WTC11 (cell line): ENCODE results near the gene DSTN. TPM values are rescaled to one million over a fixed set of nuclear protein-coding genes. Genes with fewer than 3 reads are reported as not detected.

Experiments used
- CBFB ChIP-seq: sonication (generic); formaldehyde crosslinking; IDR thresholded peaks from 2 replicates; pipeline ENCODE4 v1.8.1; 2022; ENCODE audit warnings: mild to moderate bottlenecking, low read depth, missing genetic modification reagents
- ELF4 ChIP-seq: sonication (generic); formaldehyde crosslinking; IDR thresholded peaks from 2 replicates; pipeline ENCODE4 v1.8.1; 2022; ENCODE audit warnings: low read depth, mild to moderate bottlenecking, moderate library complexity, missing genetic modification reagents
- ESRRA ChIP-seq: sonication (generic); formaldehyde crosslinking; IDR thresholded peaks from 2 replicates; pipeline ENCODE4 v1.8.1; 2022; ENCODE audit warnings: mild to moderate bottlenecking, missing genetic modification reagents, borderline replicate concordance
- GRHL2 ChIP-seq: fragments of 250-450 bp; sonication (Bioruptor Pico); IDR thresholded peaks from 2 replicates; pipeline ENCODE4 v1.8.0; 2022; ENCODE audit warnings: mild to moderate bottlenecking, moderate library complexity; ENCODE audit not compliant: insufficient replicate concordance, severe bottlenecking
- NFYB ChIP-seq: sonication (generic); formaldehyde crosslinking; conservative IDR thresholded peaks from 2 replicates; pipeline ENCODE4 v1.8.0; 2022; ENCODE audit warnings: low read depth, missing genetic modification reagents
- SMAD4 ChIP-seq: sonication (generic); formaldehyde crosslinking; IDR thresholded peaks from 2 replicates; pipeline ENCODE4 v1.8.0; 2022; ENCODE audit warnings: mild to moderate bottlenecking, missing genetic modification reagents
- ZBTB21 ChIP-seq: sonication (generic); formaldehyde crosslinking; IDR thresholded peaks from 2 replicates; pipeline ENCODE4 v1.8.1; 2023; ENCODE audit warnings: mild to moderate bottlenecking, missing genetic modification reagents, borderline replicate concordance
- ZNF232 ChIP-seq: sonication (generic); formaldehyde crosslinking; IDR thresholded peaks from 2 replicates; pipeline ENCODE4 v1.8.0; 2022; ENCODE audit warnings: mild to moderate bottlenecking, missing genetic modification reagents
- total RNA-seq: library from RNA; stranded (reverse); gene quantifications from 3 replicates; pipeline ENCODE4 v1.2.3, GENCODE V29; 2021
- TF ChIP-seq, protein P1 (sequence below): sonication (generic); formaldehyde crosslinking; IDR thresholded peaks from 2 replicates; pipeline ENCODE4 v1.8.1; 2023; ENCODE audit warnings: mild to moderate bottlenecking, moderate library complexity, missing genetic modification reagents
- TF ChIP-seq, protein P2 (sequence below): sonication (generic); formaldehyde crosslinking; IDR thresholded peaks from 2 replicates; pipeline ENCODE4 v1.8.1; 2022; ENCODE audit warnings: missing genetic modification reagents, borderline replicate concordance
- TF ChIP-seq, protein P3 (sequence below): sonication (generic); formaldehyde crosslinking; IDR thresholded peaks from 2 replicates; pipeline ENCODE4 v1.8.0; 2023; ENCODE audit warnings: missing genetic modification reagents, mild to moderate bottlenecking, borderline replicate concordance
- TF ChIP-seq, protein P4 (sequence below): sonication (generic); formaldehyde crosslinking; IDR thresholded peaks from 2 replicates; pipeline ENCODE4 v1.8.0; 2022; ENCODE audit warnings: mild to moderate bottlenecking, missing genetic modification reagents
- TF ChIP-seq, protein P5 (sequence below): sonication (generic); formaldehyde crosslinking; conservative IDR thresholded peaks from 2 replicates; pipeline ENCODE4 v1.8.1; 2022; ENCODE audit warnings: mild to moderate bottlenecking, missing genetic modification reagents
- TF ChIP-seq, protein P6 (sequence below): sonication (generic); formaldehyde crosslinking; IDR thresholded peaks from 2 replicates; pipeline ENCODE4 v1.8.1; 2023; ENCODE audit warnings: mild to moderate bottlenecking, missing genetic modification reagents, borderline replicate concordance
- TF ChIP-seq, protein P7 (sequence below): sonication (generic); formaldehyde crosslinking; IDR thresholded peaks from 2 replicates; pipeline ENCODE4 v1.8.0; 2022; ENCODE audit warnings: missing genetic modification reagents
- TF ChIP-seq, protein P8 (sequence below): sonication (generic); formaldehyde crosslinking; IDR thresholded peaks from 2 replicates; pipeline ENCODE4 v1.8.1; 2022; ENCODE audit warnings: mild to moderate bottlenecking, missing genetic modification reagents, moderate library complexity, borderline replicate concordance

DSTN gene
- total RNA-seq, 1 experiment from 2014 or later = 153 TPM

DNA sequence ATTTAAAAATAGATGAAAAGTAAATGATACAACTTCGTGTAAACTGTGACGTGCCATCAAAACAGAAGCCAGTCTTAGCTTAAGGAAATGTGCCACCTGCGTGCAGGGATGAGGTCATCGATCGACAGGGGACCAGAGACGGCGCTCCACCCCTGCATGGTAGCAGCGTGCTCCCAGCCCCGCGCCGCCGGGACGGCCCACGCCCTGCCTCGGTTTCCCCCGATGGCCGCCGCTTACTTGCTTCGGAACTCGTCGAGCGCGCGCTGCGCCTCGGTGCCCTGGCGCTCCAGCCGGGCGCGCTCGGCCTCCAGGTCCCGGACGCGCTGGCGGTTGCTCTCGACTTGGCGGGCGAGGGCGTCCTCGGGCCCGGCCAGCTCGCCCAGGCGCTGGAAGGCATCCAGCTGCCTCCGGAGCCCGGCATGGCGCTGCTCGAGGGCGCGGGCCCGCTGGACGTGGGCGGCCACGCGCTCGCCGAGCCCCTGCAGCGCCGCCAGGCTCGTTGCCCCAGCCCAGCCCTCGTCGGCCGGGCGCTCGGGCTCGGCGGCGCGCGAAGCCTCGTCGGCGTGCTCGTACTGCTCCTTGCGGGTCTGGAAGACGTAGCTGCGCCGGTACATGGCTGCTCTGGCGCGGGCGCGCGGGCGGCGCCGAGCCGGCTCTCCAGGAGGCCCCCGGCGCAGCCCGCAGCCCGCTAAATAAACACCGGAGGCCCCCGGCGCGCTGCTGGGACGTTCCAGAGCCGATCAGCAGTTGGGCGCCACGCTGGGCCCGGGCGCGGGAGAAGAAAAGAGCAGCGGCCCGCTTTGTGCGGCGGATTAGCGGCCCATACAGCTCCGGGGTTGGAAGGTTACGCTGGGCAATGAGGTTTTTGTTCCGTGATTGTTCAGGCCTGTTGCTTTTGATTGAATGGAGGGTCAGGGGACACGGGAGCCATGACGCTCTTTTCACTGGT is 38.9 kb upstream of the DSTN start, which contains the start of gene BFSP1 (continued):
- TF ChIP-seq, protein P1, sequence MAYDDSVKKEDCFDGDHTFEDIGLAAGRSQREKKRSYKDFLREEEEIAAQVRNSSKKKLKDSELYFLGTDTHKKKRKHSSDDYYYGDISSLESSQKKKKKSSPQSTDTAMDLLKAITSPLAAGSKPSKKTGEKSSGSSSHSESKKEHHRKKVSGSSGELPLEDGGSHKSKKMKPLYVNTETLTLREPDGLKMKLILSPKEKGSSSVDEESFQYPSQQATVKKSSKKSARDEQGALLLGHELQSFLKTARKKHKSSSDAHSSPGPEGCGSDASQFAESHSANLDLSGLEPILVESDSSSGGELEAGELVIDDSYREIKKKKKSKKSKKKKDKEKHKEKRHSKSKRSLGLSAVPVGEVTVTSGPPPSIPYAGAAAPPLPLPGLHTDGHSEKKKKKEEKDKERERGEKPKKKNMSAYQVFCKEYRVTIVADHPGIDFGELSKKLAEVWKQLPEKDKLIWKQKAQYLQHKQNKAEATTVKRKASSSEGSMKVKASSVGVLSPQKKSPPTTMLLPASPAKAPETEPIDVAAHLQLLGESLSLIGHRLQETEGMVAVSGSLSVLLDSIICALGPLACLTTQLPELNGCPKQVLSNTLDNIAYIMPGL (CRISPR knock-in tag) = peak; percentile 38; the same call in 1 of the 2 replicates
- no peak for TF ChIP-seq GRHL2 (CRISPR knock-in tag)
- TF ChIP-seq, protein P2, sequence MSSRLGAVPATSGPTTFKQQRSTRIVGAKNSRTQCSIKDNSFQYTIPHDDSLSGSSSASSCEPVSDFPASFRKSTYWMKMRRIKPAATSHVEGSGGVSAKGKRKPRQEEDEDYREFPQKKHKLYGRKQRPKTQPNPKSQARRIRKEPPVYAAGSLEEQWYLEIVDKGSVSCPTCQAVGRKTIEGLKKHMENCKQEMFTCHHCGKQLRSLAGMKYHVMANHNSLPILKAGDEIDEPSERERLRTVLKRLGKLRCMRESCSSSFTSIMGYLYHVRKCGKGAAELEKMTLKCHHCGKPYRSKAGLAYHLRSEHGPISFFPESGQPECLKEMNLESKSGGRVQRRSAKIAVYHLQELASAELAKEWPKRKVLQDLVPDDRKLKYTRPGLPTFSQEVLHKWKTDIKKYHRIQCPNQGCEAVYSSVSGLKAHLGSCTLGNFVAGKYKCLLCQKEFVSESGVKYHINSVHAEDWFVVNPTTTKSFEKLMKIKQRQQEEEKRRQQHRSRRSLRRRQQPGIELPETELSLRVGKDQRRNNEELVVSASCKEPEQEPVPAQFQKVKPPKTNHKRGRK = no peak
- TF ChIP-seq, protein P3, sequence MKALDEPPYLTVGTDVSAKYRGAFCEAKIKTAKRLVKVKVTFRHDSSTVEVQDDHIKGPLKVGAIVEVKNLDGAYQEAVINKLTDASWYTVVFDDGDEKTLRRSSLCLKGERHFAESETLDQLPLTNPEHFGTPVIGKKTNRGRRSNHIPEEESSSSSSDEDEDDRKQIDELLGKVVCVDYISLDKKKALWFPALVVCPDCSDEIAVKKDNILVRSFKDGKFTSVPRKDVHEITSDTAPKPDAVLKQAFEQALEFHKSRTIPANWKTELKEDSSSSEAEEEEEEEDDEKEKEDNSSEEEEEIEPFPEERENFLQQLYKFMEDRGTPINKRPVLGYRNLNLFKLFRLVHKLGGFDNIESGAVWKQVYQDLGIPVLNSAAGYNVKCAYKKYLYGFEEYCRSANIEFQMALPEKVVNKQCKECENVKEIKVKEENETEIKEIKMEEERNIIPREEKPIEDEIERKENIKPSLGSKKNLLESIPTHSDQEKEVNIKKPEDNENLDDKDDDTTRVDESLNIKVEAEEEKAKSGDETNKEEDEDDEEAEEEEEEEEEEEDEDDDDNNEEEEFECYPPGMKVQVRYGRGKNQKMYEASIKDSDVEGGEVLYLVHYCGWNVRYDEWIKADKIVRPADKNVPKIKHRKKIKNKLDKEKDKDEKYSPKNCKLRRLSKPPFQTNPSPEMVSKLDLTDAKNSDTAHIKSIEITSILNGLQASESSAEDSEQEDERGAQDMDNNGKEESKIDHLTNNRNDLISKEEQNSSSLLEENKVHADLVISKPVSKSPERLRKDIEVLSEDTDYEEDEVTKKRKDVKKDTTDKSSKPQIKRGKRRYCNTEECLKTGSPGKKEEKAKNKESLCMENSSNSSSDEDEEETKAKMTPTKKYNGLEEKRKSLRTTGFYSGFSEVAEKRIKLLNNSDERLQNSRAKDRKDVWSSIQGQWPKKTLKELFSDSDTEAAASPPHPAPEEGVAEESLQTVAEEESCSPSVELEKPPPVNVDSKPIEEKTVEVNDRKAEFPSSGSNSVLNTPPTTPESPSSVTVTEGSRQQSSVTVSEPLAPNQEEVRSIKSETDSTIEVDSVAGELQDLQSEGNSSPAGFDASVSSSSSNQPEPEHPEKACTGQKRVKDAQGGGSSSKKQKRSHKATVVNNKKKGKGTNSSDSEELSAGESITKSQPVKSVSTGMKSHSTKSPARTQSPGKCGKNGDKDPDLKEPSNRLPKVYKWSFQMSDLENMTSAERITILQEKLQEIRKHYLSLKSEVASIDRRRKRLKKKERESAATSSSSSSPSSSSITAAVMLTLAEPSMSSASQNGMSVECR (CRISPR knock-in tag) = peak; percentile 59
- TF ChIP-seq, protein P4, sequence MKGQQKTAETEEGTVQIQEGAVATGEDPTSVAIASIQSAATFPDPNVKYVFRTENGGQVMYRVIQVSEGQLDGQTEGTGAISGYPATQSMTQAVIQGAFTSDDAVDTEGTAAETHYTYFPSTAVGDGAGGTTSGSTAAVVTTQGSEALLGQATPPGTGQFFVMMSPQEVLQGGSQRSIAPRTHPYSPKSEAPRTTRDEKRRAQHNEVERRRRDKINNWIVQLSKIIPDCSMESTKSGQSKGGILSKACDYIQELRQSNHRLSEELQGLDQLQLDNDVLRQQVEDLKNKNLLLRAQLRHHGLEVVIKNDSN (CRISPR knock-in tag) = no peak
- no peak for TF ChIP-seq SMAD4 (CRISPR knock-in tag)
- TF ChIP-seq, protein P5, sequence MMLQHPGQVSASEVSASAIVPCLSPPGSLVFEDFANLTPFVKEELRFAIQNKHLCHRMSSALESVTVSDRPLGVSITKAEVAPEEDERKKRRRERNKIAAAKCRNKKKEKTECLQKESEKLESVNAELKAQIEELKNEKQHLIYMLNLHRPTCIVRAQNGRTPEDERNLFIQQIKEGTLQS = no peak
- TF ChIP-seq, protein P6, sequence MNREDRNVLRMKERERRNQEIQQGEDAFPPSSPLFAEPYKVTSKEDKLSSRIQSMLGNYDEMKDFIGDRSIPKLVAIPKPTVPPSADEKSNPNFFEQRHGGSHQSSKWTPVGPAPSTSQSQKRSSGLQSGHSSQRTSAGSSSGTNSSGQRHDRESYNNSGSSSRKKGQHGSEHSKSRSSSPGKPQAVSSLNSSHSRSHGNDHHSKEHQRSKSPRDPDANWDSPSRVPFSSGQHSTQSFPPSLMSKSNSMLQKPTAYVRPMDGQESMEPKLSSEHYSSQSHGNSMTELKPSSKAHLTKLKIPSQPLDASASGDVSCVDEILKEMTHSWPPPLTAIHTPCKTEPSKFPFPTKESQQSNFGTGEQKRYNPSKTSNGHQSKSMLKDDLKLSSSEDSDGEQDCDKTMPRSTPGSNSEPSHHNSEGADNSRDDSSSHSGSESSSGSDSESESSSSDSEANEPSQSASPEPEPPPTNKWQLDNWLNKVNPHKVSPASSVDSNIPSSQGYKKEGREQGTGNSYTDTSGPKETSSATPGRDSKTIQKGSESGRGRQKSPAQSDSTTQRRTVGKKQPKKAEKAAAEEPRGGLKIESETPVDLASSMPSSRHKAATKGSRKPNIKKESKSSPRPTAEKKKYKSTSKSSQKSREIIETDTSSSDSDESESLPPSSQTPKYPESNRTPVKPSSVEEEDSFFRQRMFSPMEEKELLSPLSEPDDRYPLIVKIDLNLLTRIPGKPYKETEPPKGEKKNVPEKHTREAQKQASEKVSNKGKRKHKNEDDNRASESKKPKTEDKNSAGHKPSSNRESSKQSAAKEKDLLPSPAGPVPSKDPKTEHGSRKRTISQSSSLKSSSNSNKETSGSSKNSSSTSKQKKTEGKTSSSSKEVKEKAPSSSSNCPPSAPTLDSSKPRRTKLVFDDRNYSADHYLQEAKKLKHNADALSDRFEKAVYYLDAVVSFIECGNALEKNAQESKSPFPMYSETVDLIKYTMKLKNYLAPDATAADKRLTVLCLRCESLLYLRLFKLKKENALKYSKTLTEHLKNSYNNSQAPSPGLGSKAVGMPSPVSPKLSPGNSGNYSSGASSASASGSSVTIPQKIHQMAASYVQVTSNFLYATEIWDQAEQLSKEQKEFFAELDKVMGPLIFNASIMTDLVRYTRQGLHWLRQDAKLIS (CRISPR knock-in tag) = 0 out of 2 replicates have a peak, but pooled peaks have one; percentile 56
- TF ChIP-seq, protein P7, sequence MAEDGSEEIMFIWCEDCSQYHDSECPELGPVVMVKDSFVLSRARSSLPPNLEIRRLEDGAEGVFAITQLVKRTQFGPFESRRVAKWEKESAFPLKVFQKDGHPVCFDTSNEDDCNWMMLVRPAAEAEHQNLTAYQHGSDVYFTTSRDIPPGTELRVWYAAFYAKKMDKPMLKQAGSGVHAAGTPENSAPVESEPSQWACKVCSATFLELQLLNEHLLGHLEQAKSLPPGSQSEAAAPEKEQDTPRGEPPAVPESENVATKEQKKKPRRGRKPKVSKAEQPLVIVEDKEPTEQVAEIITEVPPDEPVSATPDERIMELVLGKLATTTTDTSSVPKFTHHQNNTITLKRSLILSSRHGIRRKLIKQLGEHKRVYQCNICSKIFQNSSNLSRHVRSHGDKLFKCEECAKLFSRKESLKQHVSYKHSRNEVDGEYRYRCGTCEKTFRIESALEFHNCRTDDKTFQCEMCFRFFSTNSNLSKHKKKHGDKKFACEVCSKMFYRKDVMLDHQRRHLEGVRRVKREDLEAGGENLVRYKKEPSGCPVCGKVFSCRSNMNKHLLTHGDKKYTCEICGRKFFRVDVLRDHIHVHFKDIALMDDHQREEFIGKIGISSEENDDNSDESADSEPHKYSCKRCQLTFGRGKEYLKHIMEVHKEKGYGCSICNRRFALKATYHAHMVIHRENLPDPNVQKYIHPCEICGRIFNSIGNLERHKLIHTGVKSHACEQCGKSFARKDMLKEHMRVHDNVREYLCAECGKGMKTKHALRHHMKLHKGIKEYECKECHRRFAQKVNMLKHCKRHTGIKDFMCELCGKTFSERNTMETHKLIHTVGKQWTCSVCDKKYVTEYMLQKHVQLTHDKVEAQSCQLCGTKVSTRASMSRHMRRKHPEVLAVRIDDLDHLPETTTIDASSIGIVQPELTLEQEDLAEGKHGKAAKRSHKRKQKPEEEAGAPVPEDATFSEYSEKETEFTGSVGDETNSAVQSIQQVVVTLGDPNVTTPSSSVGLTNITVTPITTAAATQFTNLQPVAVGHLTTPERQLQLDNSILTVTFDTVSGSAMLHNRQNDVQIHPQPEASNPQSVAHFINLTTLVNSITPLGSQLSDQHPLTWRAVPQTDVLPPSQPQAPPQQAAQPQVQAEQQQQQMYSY = no peak
- TF ChIP-seq ELF4 (CRISPR knock-in tag) = 0 out of 2 replicates have a peak, but pooled peaks have one; percentile 68
- TF ChIP-seq ZBTB21 (CRISPR knock-in tag) = 0 out of 2 replicates have a peak, but pooled peaks have one; percentile 48
- TF ChIP-seq NFYB = 0 out of 2 replicates have a peak, but pooled peaks have one; percentile 34
- TF ChIP-seq, protein P8, sequence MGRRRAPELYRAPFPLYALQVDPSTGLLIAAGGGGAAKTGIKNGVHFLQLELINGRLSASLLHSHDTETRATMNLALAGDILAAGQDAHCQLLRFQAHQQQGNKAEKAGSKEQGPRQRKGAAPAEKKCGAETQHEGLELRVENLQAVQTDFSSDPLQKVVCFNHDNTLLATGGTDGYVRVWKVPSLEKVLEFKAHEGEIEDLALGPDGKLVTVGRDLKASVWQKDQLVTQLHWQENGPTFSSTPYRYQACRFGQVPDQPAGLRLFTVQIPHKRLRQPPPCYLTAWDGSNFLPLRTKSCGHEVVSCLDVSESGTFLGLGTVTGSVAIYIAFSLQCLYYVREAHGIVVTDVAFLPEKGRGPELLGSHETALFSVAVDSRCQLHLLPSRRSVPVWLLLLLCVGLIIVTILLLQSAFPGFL (CRISPR knock-in tag) = no peak
- peak; percentile 64; the same call in 1 of the 2 replicates for TF ChIP-seq CBFB (CRISPR knock-in tag)
- TF ChIP-seq ESRRA (CRISPR knock-in tag) = 0 out of 2 replicates have a peak, but pooled peaks have one; percentile 31
- peak; percentile 23; the same call in 1 of the 2 replicates for TF ChIP-seq ZNF232 (CRISPR knock-in tag)
